H7 (cell line): ENCODE results near the gene TMEM184C. TPM values are rescaled to one million over a fixed set of nuclear protein-coding genes. Genes with fewer than 3 reads are reported as not detected.

Experiments
- DNase-seq: peaks from one replicate; pipeline ENCODE4 v3.0.0; 2012
- H3K27me3 ChIP-seq: 2 replicates; pipeline ENCODE4 v1.6.0; 2011; ENCODE audit warnings: mild to moderate bottlenecking, low read length; ENCODE audit not compliant: control insufficient read depth, insufficient read depth
- H3K36me3 ChIP-seq: replicated peaks from 2 replicates; pipeline ENCODE4 v1.5.1; 2011; ENCODE audit warnings: low read length; ENCODE audit not compliant: control insufficient read depth, insufficient read depth
- H3K4me3 ChIP-seq: 2 replicates; pipeline ENCODE4 v1.5.1; 2011; ENCODE audit warnings: low read depth, mild to moderate bottlenecking, control low read depth, low read length, moderate library complexity; ENCODE audit not compliant: insufficient read depth
- total RNA-seq: library from RNA; depleted of rRNA; stranded (reverse); fragments of >200 nt; shearing (Covaris generic); gene quantifications from 2 replicates; pipeline ENCODE4 v1.2.3, GENCODE V29; 2014; rRNA removed

Gene TMEM184C
- total RNA-seq, 1 experiment from 2014 or later = 24.9 TPM

DNA sequence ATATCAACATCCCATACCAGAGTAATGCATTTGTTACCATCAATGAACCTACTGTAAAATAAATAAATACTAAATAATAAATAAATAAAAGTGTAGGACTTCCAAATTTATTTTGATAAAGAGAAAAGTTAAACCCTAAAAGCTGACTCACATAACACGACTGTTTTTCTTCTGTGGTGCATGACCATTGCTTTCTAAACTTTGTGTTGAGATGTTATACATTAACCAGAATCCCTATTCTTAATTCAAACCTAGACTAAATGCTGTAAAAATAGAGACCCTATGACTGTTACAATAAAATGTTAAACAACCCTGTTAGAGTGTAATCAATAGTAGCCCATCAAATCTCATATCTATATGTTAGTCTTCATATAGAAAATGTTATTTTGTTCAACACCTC, 87.6 kb downstream of the TMEM184C start:
- no peaks in the 10 kb centered on the region for H3K27me3 ChIP-seq
- DNase-seq = no peak
- no peaks in the 10 kb centered on the region for H3K36me3 ChIP-seq
- H3K4me3 ChIP-seq = no peak overlapping the region

GRCh38 chr4:147707892-147708672, 90.9 kb downstream of the TMEM184C start:
- H3K27me3 ChIP-seq = no peaks in the 10 kb centered on the region
- no peak overlapping the region for H3K4me3 ChIP-seq
- DNase-seq = peak; percentile 46
- H3K36me3 ChIP-seq = no peaks in the 10 kb centered on the region

- Histone ChIP-seq H3K36me3 (no peaks in the 10 kb centered on the region), H3K27me3 (no peaks in the 10 kb centered on the region), H3K4me3 (no peak overlapping the region)
- no peak for DNase-seq
Observed at GRCh38 chr4:147709999-147710398, 92.8 kb downstream of the TMEM184C start.

DNA sequence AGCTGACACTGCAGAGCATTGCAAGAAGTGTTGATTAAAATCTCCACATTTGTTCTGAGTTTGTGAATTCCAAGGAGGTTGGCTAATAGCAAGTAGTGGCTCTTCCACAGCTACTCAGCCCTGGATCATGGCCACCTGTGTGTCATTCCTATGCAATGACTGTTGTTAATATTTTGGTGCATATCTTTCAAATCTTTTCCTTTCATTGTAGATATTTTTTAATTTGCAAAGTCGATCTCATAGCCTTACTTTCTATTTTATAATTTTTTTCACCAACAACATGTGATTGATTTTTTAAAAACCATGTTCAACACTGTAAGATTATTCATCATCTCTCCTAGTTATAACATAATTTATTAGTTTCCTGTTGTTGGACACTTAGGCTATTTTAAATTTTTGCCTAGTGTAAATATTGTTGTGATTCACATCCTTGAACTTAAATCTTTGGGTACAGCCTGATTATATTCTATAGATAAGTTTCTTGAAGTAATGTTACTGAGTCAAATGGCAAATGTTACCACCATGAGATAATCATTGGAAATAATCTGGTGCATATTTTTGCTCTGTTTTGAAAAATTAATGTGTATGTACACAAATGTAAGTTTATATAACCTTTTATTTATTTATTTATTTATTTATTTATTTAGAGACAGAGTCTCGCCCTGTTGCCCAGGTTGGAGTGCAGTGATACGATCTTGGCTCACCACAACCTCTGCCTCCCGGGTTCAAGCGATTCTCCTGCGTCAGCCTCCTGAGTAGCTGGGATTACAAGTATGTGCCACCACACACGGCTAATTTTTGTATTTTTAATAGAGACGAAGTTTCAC, 97.6 kb downstream of the TMEM184C start:
- DNase-seq = no peak
- no peak overlapping the region for H3K4me3 ChIP-seq
- H3K36me3 ChIP-seq = no peaks in the 10 kb centered on the region
- no peaks in the 10 kb centered on the region for H3K27me3 ChIP-seq

- no peak for DNase-seq
- Histone ChIP-seq H3K36me3 (no peaks in the 10 kb centered on the region), H3K4me3 (no peak overlapping the region), H3K27me3 (no peaks in the 10 kb centered on the region)
Observed at GRCh38 chr4:147717878-147718277, 100.7 kb downstream of the TMEM184C start.

Other genes with a start within 250 kb of the TMEM184C start
- 1.1 and 1.4 TPM in 2 replicates for gene EDNRA, start 136.3 kb upstream of the TMEM184C start, total RNA-seq
- gene PRMT9, start 66.8 kb downstream of the TMEM184C start, total RNA-seq = 11.7 and 12.7 TPM in 2 replicates
- 9.7 and 12.4 TPM in 2 replicates for gene ARHGAP10, start 114.7 kb downstream of the TMEM184C start, total RNA-seq